Measurements from ENCODE around the gene FGF11.

Gene FGF11

DNA sequence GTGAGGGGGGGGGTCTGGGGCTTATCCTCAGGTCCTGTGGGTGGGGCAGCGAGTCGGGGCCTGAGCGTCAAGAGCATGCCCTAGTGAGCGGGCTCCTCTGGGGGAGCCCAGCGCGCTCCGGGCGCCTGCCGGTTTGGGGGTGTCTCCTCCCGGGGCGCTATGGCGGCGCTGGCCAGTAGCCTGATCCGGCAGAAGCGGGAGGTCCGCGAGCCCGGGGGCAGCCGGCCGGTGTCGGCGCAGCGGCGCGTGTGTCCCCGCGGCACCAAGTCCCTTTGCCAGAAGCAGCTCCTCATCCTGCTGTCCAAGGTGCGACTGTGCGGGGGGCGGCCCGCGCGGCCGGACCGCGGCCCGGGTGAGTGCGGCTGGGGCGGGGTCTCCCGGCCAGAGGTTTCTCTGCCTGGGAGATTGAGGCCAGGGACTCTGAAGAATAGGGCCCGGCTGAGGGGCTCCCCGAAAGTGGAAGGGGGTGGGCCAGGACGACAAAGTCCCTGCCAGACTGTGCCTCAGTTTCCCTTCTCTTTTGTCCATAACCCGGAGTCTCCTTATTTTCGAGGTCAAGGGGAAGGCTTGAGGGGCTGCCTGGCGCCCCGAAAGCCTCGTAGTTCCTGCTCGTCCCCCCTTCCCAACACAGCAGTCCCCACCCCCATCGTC, at the start of gene FGF11:
Gene FGF11, plus strand, starts transcription at position 51 of the 651 bp plus-strand sequence. Its CDS starts 109 bp downstream, at position 160.
- in situ Hi-C loops (cut with MboI; ENCODE audit: low sequenced_read_pairs): no loop called here

- in situ Hi-C loops (cut with MboI; ENCODE audit: low sequenced_read_pairs): no loop called here
Observed at GRCh38 chr17:7389924-7390910, 49.1 kb upstream of the FGF11 start.

DNA sequence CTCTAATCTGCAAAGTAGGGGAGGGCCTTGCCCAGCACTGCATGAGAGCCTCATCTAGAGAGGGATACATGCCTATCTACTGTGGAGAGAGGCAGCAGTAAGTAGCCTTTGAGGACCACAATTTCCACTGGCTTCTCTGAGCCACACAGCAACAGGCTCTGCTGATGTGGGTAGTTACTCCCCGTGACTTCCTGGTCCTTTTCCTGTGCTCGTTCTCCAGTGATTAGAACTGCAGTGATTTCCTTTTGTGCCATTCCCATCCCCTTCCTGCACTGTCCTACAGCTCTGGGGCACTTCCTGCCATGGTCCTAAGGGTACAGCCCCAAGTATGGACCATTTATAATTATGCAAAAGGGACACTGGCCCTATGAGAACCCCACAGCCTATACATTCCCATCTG, 48.0 kb upstream of the FGF11 start:
- in situ Hi-C loops (cut with MboI; ENCODE audit: low sequenced_read_pairs): no loop called here

DNA sequence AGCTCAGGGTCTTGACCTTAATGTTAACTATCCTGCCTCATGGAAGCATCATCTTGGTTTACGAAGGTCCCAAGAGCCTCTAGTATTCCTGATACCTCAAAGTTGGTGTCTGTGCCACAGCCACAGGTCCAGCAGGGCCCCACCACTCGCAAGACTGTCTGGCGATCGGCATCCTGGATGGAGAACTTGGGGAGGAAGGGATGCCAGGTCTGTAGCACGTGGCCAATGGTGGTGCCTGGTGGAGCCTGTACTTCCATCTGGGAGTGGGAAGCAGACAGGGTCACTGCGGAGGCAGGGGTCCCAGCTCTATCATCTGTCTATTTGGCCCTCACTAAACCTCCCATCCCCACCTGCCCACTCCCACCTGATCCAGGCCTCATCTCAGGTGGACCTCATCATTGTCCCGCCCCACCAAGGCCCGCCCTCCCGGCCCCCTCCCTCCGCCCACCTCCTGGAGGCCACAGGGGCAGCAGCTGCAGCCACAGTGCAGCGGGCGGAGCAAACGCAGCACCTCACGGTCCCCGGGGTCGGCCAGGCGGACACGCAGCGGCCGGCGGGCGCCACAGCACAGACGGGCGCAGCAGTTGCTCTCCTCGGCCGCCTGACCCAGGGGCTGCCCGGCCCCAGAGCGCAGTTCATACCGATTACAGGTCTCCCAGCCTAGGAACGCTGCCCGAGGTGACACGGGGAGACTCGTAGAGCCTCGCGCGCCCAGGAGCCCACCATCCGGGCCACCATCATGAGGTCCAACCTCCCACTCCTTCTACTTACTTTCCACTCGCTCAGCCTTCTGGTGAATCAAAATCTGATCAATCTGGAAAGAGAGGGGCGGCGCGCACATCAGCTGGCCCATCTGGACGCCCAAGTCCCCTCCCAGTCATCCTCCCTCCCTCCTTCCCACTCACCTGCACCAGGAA, 46.4 kb upstream of the FGF11 start:
- in situ Hi-C loops (cut with MboI; ENCODE audit: low sequenced_read_pairs): no loop called here

GRCh38 chr17:7393613-7394451, 45.5 kb upstream of the FGF11 start:
- in situ Hi-C loops (cut with MboI; ENCODE audit: low sequenced_read_pairs): no loop called here

- in situ Hi-C loops (cut with MboI; ENCODE audit: low sequenced_read_pairs): no loop called here
Observed at GRCh38 chr17:7394452-7395191, 44.7 kb upstream of the FGF11 start, which contains the start of gene PLSCR3. Gene PLSCR3, minus strand, starts transcription at chr17:7394525. Its CDS starts 415 bp downstream, at chr17:7394110.

- in situ Hi-C loops (cut with MboI; ENCODE audit: low sequenced_read_pairs): no loop called here
Observed at GRCh38 chr17:7396147-7396546, 43.2 kb upstream of the FGF11 start.

DNA sequence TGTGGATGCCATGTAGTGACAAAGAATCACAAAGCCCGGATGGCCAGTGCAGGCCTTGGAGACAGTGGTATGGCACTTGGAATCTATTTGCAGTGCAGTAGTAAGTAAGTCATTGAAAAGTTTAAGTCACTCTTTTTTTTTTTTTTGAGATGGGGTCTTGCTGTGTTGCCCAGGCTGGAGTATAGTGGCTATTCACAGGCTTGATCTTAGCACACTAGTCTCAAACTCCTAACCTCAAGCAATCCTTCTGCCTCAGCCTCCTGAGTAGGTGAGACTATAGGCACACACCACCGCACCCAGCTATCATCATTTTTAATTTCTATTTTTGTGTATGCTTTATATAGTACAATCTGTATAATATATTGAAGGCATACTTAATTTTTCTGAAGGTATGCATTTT, 40.7 kb upstream of the FGF11 start:
- in situ Hi-C loops (cut with MboI; ENCODE audit: low sequenced_read_pairs): no loop called here

- in situ Hi-C loops (cut with MboI; ENCODE audit: low sequenced_read_pairs): no loop called here
Observed at GRCh38 chr17:7403043-7403726, 36.1 kb upstream of the FGF11 start.

DNA sequence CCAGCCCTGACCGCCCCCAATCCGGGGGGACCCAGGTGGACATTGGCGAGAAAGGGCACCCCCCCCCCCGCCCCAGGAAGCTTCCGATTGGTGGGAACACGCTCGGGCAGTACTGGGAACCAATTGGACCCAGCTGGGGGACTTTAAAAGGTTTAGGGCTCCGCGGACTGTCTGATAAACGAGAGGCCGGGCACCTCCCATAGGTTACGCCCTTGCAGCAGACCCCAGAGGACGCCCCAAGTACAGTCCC, 35.7 kb upstream of the FGF11 start:
- in situ Hi-C loops (cut with MboI; ENCODE audit: low sequenced_read_pairs): no loop called here

- in situ Hi-C loops (cut with MboI; ENCODE audit: low sequenced_read_pairs): no loop called here
Observed at GRCh38 chr17:7403977-7404736, 35.2 kb upstream of the FGF11 start, which contains the start of gene TMEM256. Gene TMEM256, minus strand, starts transcription at chr17:7404097. Its CDS starts 13 bp downstream, at chr17:7404084.

DNA sequence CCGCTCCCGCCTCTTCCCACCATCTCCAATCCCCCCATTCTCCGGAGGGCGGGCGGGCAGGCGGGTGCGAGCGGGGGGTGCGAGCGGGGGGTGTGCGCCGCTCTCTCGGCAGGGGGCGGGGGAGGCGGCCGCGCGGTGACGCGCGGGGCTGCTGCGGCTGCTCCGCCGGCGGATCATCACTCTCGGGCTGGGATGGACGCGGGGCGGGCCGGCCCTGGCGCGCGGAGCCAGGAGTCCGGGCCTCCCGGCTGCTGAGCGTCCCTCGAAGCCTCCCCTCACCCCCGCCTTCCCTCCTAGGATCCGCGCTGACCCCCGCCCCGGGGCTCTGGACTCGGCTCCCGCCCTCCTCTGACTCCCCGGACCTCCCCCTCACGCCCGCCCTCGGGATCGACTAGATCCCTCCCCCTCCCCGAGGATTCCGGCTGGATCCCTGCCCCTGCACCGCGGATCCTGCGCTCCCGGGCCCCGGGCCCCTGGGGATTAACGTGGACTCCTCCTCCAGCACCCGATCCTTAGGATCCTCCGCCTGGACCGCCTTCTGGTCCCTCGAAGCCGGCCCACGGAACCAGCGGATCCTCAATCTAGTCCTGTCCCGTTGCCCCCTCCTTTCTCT, 34.5 kb upstream of the FGF11 start:
- in situ Hi-C loops (cut with MboI; ENCODE audit: low sequenced_read_pairs): no loop called here

GRCh38 chr17:7405350-7406234, 33.7 kb upstream of the FGF11 start:
- in situ Hi-C loops (cut with MboI; ENCODE audit: low sequenced_read_pairs): no loop called here

GRCh38 chr17:7406235-7406825, 33.0 kb upstream of the FGF11 start:
- in situ Hi-C loops (cut with MboI; ENCODE audit: low sequenced_read_pairs): no loop called here

DNA sequence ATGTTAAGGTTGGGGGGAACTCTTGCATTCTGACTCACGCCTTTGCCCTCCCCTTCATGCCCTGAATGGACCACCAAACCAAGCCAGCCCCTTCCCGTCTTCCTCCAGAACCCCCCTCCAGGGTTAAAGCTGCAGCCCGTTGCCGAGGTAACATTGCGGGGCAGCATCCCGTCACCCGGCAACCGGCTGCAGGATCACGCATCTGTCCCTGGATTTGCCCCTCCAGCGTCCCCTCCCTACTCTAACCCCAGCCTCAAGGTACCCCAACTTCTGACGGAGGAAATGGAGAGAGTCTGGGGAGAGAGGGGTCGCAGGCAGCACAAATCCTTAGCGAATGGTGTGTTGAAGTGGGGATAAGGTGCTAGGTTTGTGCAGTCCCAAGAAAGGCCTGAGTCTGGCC, 32.2 kb upstream of the FGF11 start:
- in situ Hi-C loops (cut with MboI; ENCODE audit: low sequenced_read_pairs): no loop called here

- in situ Hi-C loops (cut with MboI; ENCODE audit: low sequenced_read_pairs): no loop called here
Observed at GRCh38 chr17:7407485-7408251, 31.6 kb upstream of the FGF11 start, which contains the start of gene NLGN2. Gene NLGN2, plus strand, starts transcription at chr17:7407845. Its CDS starts 411 bp downstream, at chr17:7408256.
